SH-SY5Y (cell line): Measurements from ENCODE around the gene SMIM14.

Experiments
- GATA2 ChIP-seq: IDR thresholded peaks from 2 replicates; pipeline ENCODE4 v1.6.1; 2011; ENCODE audit warnings: mild to moderate bottlenecking, low read depth, low read length
- GATA3 ChIP-seq: IDR thresholded peaks from 2 replicates; pipeline ENCODE4 v1.6.1; 2011; ENCODE audit warnings: low read depth, mild to moderate bottlenecking, low read length, moderate library complexity

Gene SMIM14

DNA sequence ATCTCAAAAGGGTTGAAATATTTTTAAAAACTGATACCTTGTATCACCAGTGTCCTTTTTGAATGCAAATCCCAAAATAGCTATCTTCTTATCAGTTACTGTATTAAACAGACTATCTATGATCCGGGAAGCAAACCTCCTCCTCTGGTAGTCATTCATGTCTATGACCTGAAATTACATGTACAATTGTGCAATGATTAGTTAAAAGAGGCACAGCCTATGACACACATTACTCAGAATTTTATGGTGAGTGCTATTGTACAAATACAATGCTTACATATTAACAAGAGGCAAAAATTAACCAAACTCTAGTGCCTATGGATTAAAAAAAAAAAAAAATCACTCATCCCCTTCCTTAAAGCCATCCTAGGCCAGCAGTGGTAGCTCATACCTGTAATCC lies 133.1 kb downstream of the SMIM14 start:
- TF ChIP-seq GATA2: no peak
- TF ChIP-seq GATA3: no peak

DNA sequence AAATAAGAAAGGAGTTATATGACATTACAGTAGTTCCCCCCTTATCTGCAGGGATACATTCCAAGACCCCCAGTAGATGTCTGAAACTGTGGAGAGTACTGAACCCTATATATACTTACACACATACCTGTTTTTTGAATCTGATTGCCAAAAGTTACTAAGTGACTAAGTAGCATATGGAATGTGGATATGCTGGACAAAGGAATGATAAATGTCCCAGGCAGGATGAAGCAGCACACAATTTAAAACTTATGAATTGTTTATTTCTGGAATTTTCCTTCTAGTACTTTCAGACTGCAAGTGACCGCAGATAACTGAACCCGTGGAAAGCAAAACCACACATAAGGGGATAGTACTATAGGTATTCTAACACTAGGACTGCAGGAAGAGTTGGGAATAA lies 134.1 kb downstream of the SMIM14 start:
- no peak for TF ChIP-seq GATA3
- no peak for TF ChIP-seq GATA2

- no peak for TF ChIP-seq GATA3
- TF ChIP-seq GATA2: no peak
Observed at GRCh38 chr4:39502019-39502663, 136.5 kb downstream of the SMIM14 start.

DNA sequence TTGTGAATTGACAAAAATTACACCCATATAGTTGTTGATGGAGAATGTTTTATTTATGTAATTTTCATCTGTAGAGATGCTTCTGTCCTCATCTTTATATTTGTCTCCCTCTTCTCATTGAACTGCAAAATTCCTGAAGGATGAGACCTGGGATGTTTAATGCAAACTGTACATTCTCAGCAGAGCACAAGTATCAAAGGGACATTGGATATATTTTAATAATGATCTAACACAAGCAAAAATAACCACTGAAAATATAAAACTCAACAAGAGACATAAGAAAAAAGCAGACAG lies 140.0 kb downstream of the SMIM14 start:
- no peak for TF ChIP-seq GATA2
- TF ChIP-seq GATA3: no peak

GRCh38 chr4:39497909-39498726 lies 140.5 kb downstream of the SMIM14 start:
- TF ChIP-seq GATA3 (no peak), GATA2 (no peak)
